ENCODE measurements around the gene HEXD. TPM values are rescaled to one million over a fixed set of nuclear protein-coding genes. Genes with fewer than 3 reads are reported as not detected.

The HEXD gene
- total and polyA plus RNA-seq, 4 donors, result 5.6 to 19.9 (median 12.2) TPM

DNA sequence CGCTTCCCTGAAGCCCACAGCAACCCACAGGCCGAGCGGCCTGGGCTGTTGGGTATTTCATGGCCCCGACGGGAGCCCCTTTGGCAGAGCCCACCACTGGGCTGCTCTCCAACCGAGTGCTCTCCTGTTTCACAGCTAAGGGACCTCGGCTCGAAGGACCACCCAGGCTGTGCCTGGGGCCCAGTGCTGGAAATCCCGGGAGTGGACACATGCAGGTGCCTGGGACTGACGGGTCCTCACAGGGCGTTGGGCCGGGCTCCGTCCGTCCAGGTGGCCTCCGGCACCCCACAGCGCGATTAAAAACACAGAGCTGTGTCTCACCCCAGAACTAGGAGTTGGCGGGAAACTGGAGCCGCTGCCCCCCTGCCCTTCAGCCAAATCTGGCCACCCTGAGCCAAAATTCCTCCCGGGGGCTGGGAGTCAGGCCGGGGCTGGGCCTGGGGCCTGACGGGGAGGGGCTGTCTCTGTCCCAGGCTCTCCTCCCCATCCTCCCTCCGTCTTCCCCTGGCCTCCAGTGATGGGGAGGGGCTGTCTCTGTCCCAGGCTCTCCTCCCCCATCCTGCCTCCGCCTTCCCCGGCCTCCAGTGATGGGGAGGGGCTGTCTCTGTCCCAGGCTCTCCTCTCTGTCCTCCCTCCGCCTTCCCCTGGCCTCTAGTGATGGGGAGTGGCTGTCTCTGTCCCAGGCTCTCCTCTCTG, 32.4 kb upstream of the HEXD start:
- no peak for DNase-seq (ENCODE audit: low spot score)
- no peaks in the 10 kb centered on the region for H3K27me3 ChIP-seq (ENCODE audit: control insufficient read depth in 4 of 4, insufficient read depth in 4 of 4, low read length in 3 of 4)

GRCh38 chr17:82386255-82386831, 31.8 kb upstream of the HEXD start:
- no peaks in the 10 kb centered on the region for H3K36me3 ChIP-seq (ENCODE audit: control insufficient read depth in 4 of 4, insufficient read depth in 3 of 4, low read depth in 1 of 4, low read length in 3 of 4)
- H3K27me3 ChIP-seq (ENCODE audit: control insufficient read depth in 4 of 4, insufficient read depth in 4 of 4, low read length in 3 of 4), result no peaks in the 10 kb centered on the region
- H3K4me3 ChIP-seq (ENCODE audit: low read depth in 1 of 3, low read length in 3 of 3), result no peak overlapping the region
- TF ChIP-seq, protein P1, sequence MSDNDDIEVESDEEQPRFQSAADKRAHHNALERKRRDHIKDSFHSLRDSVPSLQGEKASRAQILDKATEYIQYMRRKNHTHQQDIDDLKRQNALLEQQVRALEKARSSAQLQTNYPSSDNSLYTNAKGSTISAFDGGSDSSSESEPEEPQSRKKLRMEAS (IDR thresholded peaks at IDR 0.05), result no peak
- no peak for TF ChIP-seq HNF4A (conservative IDR thresholded peaks at IDR 0.05)
- TF ChIP-seq TAF1 (conservative IDR thresholded peaks at IDR 0.05), result no peak
- no peak for TF ChIP-seq EGR1 (IDR thresholded peaks at IDR 0.05; ENCODE audit: low read depth in 2 of 2)
- TF ChIP-seq YY1 (IDR thresholded peaks at IDR 0.05), result no peak
- no peak for TF ChIP-seq HNF4G (IDR thresholded peaks at IDR 0.05)
- H3K9me3 ChIP-seq (ENCODE audit: control insufficient read depth in 4 of 4, low read length in 3 of 4), result no peaks in the 10 kb centered on the region
- no peak overlapping the region for H3K27ac ChIP-seq (ENCODE audit: low read depth in 1 of 2, low read length in 2 of 2)
- H3K4me1 ChIP-seq (ENCODE audit: control insufficient read depth in 4 of 4, insufficient read depth in 4 of 4, low read length in 3 of 4), result peaks cover 18 to 24% (median 21%) of the 10 kb centered on the region in 4 donors
- H3K9ac ChIP-seq (ENCODE audit: low read depth in 1 of 2, low read length in 2 of 2), result no peak overlapping the region
- no peak for DNase-seq (ENCODE audit: low spot score)
- 78% methylated on average over 17 of the region's 17 CpGs for WGBS

More for the DNA sequence above, 32.4 kb upstream of the HEXD start:
- Histone ChIP-seq H3K9me3 (ENCODE audit: control insufficient read depth in 4 of 4, low read length in 3 of 4) (no peaks in the 10 kb centered on the region), H3K27ac (ENCODE audit: low read depth in 1 of 2, low read length in 2 of 2) (no peak overlapping the region), H3K4me1 (ENCODE audit: control insufficient read depth in 4 of 4, insufficient read depth in 4 of 4, low read length in 3 of 4) (peaks cover 18 to 27% (median 21%) of the 10 kb centered on the region in 4 donors), H3K4me3 (ENCODE audit: low read depth in 1 of 3, low read length in 3 of 3) (no peak overlapping the region), H3K9ac (ENCODE audit: low read depth in 1 of 2, low read length in 2 of 2) (no peak overlapping the region), H3K36me3 (ENCODE audit: control insufficient read depth in 4 of 4, insufficient read depth in 3 of 4, low read depth in 1 of 4, low read length in 3 of 4) (no peaks in the 10 kb centered on the region)
- TF ChIP-seq GABPA (IDR thresholded peaks at IDR 0.05 in 1 of 2, conservative IDR thresholded peaks at IDR 0.05 in 1 of 2) (no peak), RAD21 (IDR thresholded peaks at IDR 0.05) (no peak), EGR1 (IDR thresholded peaks at IDR 0.05; ENCODE audit: low read depth in 2 of 2) (no peak), TAF1 (conservative IDR thresholded peaks at IDR 0.05) (no peak), FOXA1 (IDR thresholded peaks at IDR 0.05) (no peak), HNF4A (conservative IDR thresholded peaks at IDR 0.05) (no peak), RXRA (IDR thresholded peaks at IDR 0.05) (no peak)
- TF ChIP-seq, protein P2, sequence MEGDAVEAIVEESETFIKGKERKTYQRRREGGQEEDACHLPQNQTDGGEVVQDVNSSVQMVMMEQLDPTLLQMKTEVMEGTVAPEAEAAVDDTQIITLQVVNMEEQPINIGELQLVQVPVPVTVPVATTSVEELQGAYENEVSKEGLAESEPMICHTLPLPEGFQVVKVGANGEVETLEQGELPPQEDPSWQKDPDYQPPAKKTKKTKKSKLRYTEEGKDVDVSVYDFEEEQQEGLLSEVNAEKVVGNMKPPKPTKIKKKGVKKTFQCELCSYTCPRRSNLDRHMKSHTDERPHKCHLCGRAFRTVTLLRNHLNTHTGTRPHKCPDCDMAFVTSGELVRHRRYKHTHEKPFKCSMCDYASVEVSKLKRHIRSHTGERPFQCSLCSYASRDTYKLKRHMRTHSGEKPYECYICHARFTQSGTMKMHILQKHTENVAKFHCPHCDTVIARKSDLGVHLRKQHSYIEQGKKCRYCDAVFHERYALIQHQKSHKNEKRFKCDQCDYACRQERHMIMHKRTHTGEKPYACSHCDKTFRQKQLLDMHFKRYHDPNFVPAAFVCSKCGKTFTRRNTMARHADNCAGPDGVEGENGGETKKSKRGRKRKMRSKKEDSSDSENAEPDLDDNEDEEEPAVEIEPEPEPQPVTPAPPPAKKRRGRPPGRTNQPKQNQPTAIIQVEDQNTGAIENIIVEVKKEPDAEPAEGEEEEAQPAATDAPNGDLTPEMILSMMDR (IDR thresholded peaks at IDR 0.05; ENCODE audit: low read depth, low read length, missing input control), result no peak
- 67% methylated on average over 26 of the region's 26 CpGs for WGBS

GRCh38 chr17:82386881-82387704, 31.1 kb upstream of the HEXD start:
- DNase-seq (ENCODE audit: low spot score), result no peak
- no peak overlapping the region for H3K4me3 ChIP-seq (ENCODE audit: low read depth in 1 of 3, low read length in 3 of 3)
- H3K36me3 ChIP-seq (ENCODE audit: control insufficient read depth in 4 of 4, insufficient read depth in 3 of 4, low read depth in 1 of 4, low read length in 3 of 4), result peaks cover 0 to 5% (median 1%) of the 10 kb centered on the region in 4 donors
- H3K9ac ChIP-seq (ENCODE audit: low read depth in 1 of 2, low read length in 2 of 2), result no peak overlapping the region
- H3K27me3 ChIP-seq (ENCODE audit: control insufficient read depth in 4 of 4, insufficient read depth in 4 of 4, low read length in 3 of 4), result no peaks in the 10 kb centered on the region
- no peaks in the 10 kb centered on the region for H3K9me3 ChIP-seq (ENCODE audit: control insufficient read depth in 4 of 4, low read length in 3 of 4)
- peaks cover 18 to 24% (median 21%) of the 10 kb centered on the region in 4 donors for H3K4me1 ChIP-seq (ENCODE audit: control insufficient read depth in 4 of 4, insufficient read depth in 4 of 4, low read length in 3 of 4)
- 74% methylated on average over 38 of the region's 38 CpGs for WGBS
- no peak overlapping the region for H3K27ac ChIP-seq (ENCODE audit: low read depth in 1 of 2, low read length in 2 of 2)
- TF ChIP-seq RXRA (IDR thresholded peaks at IDR 0.05), result no peak
- no peak for TF ChIP-seq SP1 (IDR thresholded peaks at IDR 0.05)
- TF ChIP-seq REST (IDR thresholded peaks at IDR 0.05), result no peak
- TF ChIP-seq JUND (IDR thresholded peaks at IDR 0.05), result no peak
- TF ChIP-seq GABPA (IDR thresholded peaks at IDR 0.05 in 1 of 2, conservative IDR thresholded peaks at IDR 0.05 in 1 of 2), result no peak

Measured in liver (tissue), 9 donors.